Common myeloid progenitor, CD34-positive (primary cell): ENCODE measurements around the gene RSPH6A. TPM values are rescaled to one million over a fixed set of nuclear protein-coding genes. Genes with fewer than 3 reads are reported as not detected.

Source experiments
- CTCF ChIA-PET: fragments of 350-600 bp; sonication (Branson Sonifier 250); formaldehyde crosslinking; loops from one replicate; lab custom pipeline; 2021; ENCODE audit warnings: antibody characterized with exemption; lab: Charles Lee
- POLR2A ChIA-PET: fragments of 350-600 bp; sonication (Branson Sonifier 250); formaldehyde crosslinking; loops from one replicate; lab custom pipeline; 2021; ENCODE audit warnings: antibody characterized with exemption; lab: Charles Lee
- DNase-seq, 3 donors: peaks; one replicate each; pipeline versions ENCODE4 v3.0.0 to v3.0.0-alpha.2; 2013
- H3K27ac ChIP-seq, 2 experiments: 1 replicate in 1 of 2; 2 replicates in 1 of 2; pipeline ENCODE4 v1.7.0; 2013; ENCODE audit warnings: inconsistent platforms in 2 of 2, low read length in 2 of 2, mild to moderate bottlenecking in 2 of 2, low read depth in 1 of 2, moderate library complexity in 1 of 2; ENCODE audit not compliant: severe bottlenecking in 2 of 2, insufficient read depth in 1 of 2, poor library complexity in 1 of 2
- H3K27me3 ChIP-seq, 5 experiments: replicated peaks in 2 of 5; 1 replicate in 3 of 5; 2 replicates in 2 of 5; pipeline versions ENCODE4 v1.6.1 to v1.7.0; 2013; ENCODE audit warnings: low read length in 4 of 5, mild to moderate bottlenecking in 2 of 5, moderate library complexity in 2 of 5, inconsistent platforms in 1 of 5; ENCODE audit not compliant: insufficient read depth in 5 of 5, control insufficient read depth in 4 of 5
- H3K36me3 ChIP-seq, 4 experiments: 1 replicate in 2 of 4; 2 replicates in 2 of 4; pipeline versions ENCODE4 v1.6.1 to v1.7.0; 2013; ENCODE audit warnings: low read length in 3 of 4, control low read depth in 1 of 4, mild to moderate bottlenecking in 1 of 4; ENCODE audit not compliant: control insufficient read depth in 4 of 4, insufficient read depth in 4 of 4
- H3K4me1 ChIP-seq, 4 experiments: 1 replicate in 3 of 4; 2 replicates in 1 of 4; pipeline versions ENCODE4 v1.6.1 to v1.7.1; 2013; ENCODE audit warnings: low read length in 3 of 4, mild to moderate bottlenecking in 3 of 4, control low read depth in 1 of 4, inconsistent platforms in 1 of 4, moderate library complexity in 1 of 4; ENCODE audit not compliant: control insufficient read depth in 4 of 4, insufficient read depth in 4 of 4; ENCODE audit errors: control extremely low read depth in 1 of 4
- H3K4me3 ChIP-seq, 7 experiments: 1 replicate in 4 of 7; 2 replicates in 3 of 7; pipeline versions ENCODE4 v1.5.1 to v1.7.0; 2013; ENCODE audit warnings: mild to moderate bottlenecking in 7 of 7, low read length in 6 of 7, moderate library complexity in 6 of 7, inconsistent platforms in 2 of 7, low read depth in 2 of 7, control low read depth in 1 of 7; ENCODE audit not compliant: insufficient read depth in 4 of 7, control insufficient read depth in 1 of 7; ENCODE audit errors: extremely low read depth in 1 of 7
- H3K9me3 ChIP-seq, 5 experiments: 1 replicate in 4 of 5; 2 replicates in 1 of 5; pipeline versions ENCODE4 v1.6.1 to v1.7.1; 2013; ENCODE audit warnings: low read length in 4 of 5, mild to moderate bottlenecking in 2 of 5, inconsistent platforms in 1 of 5, low read depth in 1 of 5, moderate library complexity in 1 of 5; ENCODE audit not compliant: control insufficient read depth in 4 of 5, insufficient read depth in 2 of 5; ENCODE audit errors: control extremely low read depth in 1 of 5
- WGBS: methylation state at CpG from one replicate; pipeline ENCODE4 v1.1.5; 2013; ENCODE audit not compliant: insufficient coverage; 5-methylcytosine and 5-hydroxymethylcytosine counted together
- polyA plus RNA-seq: library from polyadenylated mRNA; unstranded; fragments of 120-200 nt; gene quantifications from one replicate; pipeline ENCODE4 v1.2.1, GENCODE V29; 2013

RSPH6A gene
- polyA plus RNA-seq: not detected

GRCh38 chr19:45814851-45815480, at the start of gene RSPH6A:
TSS of gene RSPH6A (minus strand) at chr19:45815308. CDS start at chr19:45815176, 132 bp downstream.
- Histone ChIP-seq H3K4me1 (peaks cover 0 to 34% (median 32%) of the 10 kb centered on the region in 4 experiments), H3K36me3 (peaks cover under 1 to 13% (median 8%) of the 10 kb centered on the region in 4 experiments), H3K4me3 (peak within 1 kb of the TSS in 6 of 7 experiments; percentile 25 to 75 (median 60)), H3K9me3 (no peaks in the 10 kb centered on the region), H3K27ac (no peak within 1 kb of the TSS), H3K27me3 (no peaks in the 10 kb centered on the region)
- WGBS: 21% methylated on average over 28 of the region's 40 CpGs
- POLR2A ChIA-PET: interaction anchor here (0.6 kb wide), 1 partner anchor 15 kb away, joined by 4 read pairs; no protein-coding TSS in a partner anchor
- CTCF ChIA-PET: interaction anchor here (0.8 to 8.1 kb wide), 7 partner anchors 9 to 47 kb away, joined by 3 to 52 read pairs (median 4); partner anchors contain the start of gene SIX5
- no peak for DNase-seq

GRCh38 chr19:45864629-45865082, 49.5 kb upstream of the RSPH6A start:
- Histone ChIP-seq H3K9me3 (no peaks in the 10 kb centered on the region), H3K36me3 (peaks cover 0 to 8% (median 1%) of the 10 kb centered on the region in 4 experiments), H3K27me3 (peaks cover 0 to 2% (median 0%) of the 10 kb centered on the region in 5 experiments), H3K27ac (peak overlapping the region in 1 of 2 experiments; percentile 34), H3K4me3 (peak overlapping the region in 5 of 7 experiments; percentile 24 to 94 (median 76)), H3K4me1 (peaks cover 3 to 27% (median 22%) of the 10 kb centered on the region in 4 experiments)
- ChIA-PET POLR2A (interaction anchor here (1.3 to 1.4 kb wide), 2 partner anchors 14 to 95 kb away, joined by 3 read pairs; no protein-coding TSS in a partner anchor), CTCF (interaction anchor here (0.7 to 9.8 kb wide), 6 partner anchors 12 to 93 kb away, joined by 3 to 132 read pairs (median 4); partner anchors contain the start of gene IRF2BP1)
- WGBS: 60% methylated on average over 12 of the region's 12 CpGs
- no peak for DNase-seq

DNA sequence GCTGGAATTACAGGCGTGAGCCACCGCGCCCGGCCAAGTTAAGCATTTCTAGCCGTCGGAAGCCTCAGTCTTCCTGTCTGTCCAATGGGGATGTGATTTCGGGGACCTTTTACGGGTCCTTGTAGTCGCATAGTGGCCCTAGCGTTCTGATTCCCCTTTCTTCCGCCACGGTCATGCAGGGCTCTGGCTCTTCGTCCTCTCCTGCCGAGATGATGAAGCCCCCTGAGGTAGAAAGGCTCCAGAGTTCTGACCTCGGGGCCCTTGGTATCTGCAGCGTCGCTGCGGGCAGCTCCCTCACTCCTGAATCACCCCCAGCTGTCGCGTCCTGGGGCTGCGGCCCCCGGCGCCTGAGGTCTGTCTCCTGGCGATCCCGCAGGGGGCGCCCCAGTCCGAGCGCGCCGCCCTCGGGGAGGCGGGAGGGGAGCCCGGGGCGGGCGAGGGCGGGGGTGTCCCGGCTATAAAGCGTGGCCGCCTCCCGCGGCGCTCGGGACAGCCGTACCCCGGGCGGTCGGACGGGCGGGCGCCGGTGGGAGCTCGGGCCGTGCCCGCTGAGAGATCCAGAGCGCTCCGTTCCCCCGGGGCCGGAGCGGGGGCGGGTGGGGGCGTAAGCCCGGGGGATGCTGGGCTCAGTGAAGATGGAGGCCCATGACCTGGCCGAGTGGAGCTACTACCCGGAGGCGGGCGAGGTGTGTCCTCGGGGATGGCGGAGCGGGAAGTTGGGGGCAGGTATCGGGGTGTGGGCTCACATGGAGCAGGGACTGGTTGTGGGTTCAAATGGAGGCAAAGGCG, 48.9 kb upstream of the RSPH6A start, which contains the start of gene FOXA3:
FOXA3 (plus strand) TSS at position 487 of the 789 bp plus-strand sequence; CDS start at position 618, 131 bp downstream.
- WGBS: under 1% methylated on average over 65 of the region's 71 CpGs
- POLR2A ChIA-PET: interaction anchor here (1.0 to 1.6 kb wide), 5 partner anchors 15 to 94 kb away, joined by 3 to 8 read pairs (median 3); partner anchors contain the start of genes IRF2BP1 and MYPOP
- Histone ChIP-seq H3K36me3 (peaks cover 0 to 12% (median 5%) of the 10 kb centered on the region in 4 experiments), H3K9me3 (no peaks in the 10 kb centered on the region), H3K27me3 (peaks cover 0 to 2% (median 0%) of the 10 kb centered on the region in 5 experiments), H3K27ac (peak within 1 kb of the TSS in 1 of 2 experiments; percentile 34), H3K4me1 (peaks cover 3 to 27% (median 22%) of the 10 kb centered on the region in 4 experiments), H3K4me3 (peak within 1 kb of the TSS; percentile 33 to 96 (median 86))
- CTCF ChIA-PET: interaction anchor here (0.6 to 9.8 kb wide), 10 partner anchors 10 to 92 kb away, joined by 3 to 132 read pairs (median 4); partner anchors contain the start of gene IRF2BP1
- DNase-seq: peak; percentile 52 to 71 (median 64)

DNA sequence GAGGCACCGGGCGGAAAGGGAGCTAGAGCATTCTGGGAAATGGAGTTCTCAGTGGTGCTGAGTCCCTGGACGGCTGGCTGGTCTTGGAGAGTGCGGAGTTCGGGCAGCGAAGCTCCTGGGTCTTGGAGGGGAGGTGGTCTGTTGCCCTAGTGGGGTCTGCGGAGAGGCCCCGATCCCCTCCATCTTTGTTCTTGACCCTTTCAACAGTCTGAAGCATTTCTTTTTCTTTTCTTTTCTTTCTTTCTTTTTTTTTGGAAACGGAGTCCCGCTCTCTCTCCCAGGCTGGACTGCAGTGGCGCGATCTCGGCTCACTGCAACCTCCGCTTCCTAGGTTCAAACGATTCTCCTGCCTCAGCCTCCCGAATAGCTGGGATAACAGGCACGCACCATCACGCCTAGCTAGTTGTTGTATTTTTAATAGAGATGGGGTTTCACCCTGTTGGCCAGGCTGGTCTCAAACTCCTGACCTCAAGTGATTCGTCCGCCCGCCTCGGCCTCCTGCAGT, 48.3 kb upstream of the RSPH6A start:
- Histone ChIP-seq H3K9me3 (no peaks in the 10 kb centered on the region), H3K36me3 (peaks cover 0 to 17% (median 8%) of the 10 kb centered on the region in 4 experiments), H3K27ac (no peak overlapping the region), H3K27me3 (peaks cover 0 to 2% (median 0%) of the 10 kb centered on the region in 5 experiments), H3K4me1 (peaks cover 3 to 27% (median 22%) of the 10 kb centered on the region in 4 experiments), H3K4me3 (peak overlapping the region; percentile 33 to 96 (median 86))
- 5% methylated on average over 6 of the region's 22 CpGs for WGBS
- DNase-seq: no peak
- CTCF ChIA-PET: interaction anchor here (0.6 to 9.8 kb wide), 5 partner anchors 11 to 47 kb away, joined by 3 to 132 read pairs (median 4); partner anchors contain the start of gene IRF2BP1
- POLR2A ChIA-PET: interaction anchor here (1.0 to 1.6 kb wide), 4 partner anchors 15 to 39 kb away, joined by 3 to 8 read pairs (median 4); partner anchors contain the start of genes IRF2BP1 and MYPOP

- Histone ChIP-seq H3K4me3 (peak within 1 kb of the TSS; percentile 76 to 96 (median 86)), H3K27ac (peak within 1 kb of the TSS; percentile 85 to 86), H3K4me1 (peaks cover 3 to 27% (median 22%) of the 10 kb centered on the region in 4 experiments), H3K27me3 (peaks cover 0 to 2% (median 0%) of the 10 kb centered on the region in 5 experiments), H3K36me3 (peaks cover 0 to 21% (median 10%) of the 10 kb centered on the region in 4 experiments), H3K9me3 (no peaks in the 10 kb centered on the region)
- DNase-seq: peak; percentile 98 to 99 (median 99)
- POLR2A ChIA-PET: interaction anchor here (0.6 to 1.6 kb wide), 4 partner anchors 19 to 744 kb away, joined by 3 to 8 read pairs (median 4); partner anchors contain the start of genes IRF2BP1 and MYPOP
- CTCF ChIA-PET: interaction anchor here (1.0 to 9.8 kb wide), 4 partner anchors 12 to 46 kb away, joined by 3 to 132 read pairs (median 4); partner anchors contain the start of gene IRF2BP1
- under 1% methylated on average over 63 of the region's 65 CpGs for WGBS
Observed at GRCh38 chr19:45862564-45863334, 47.6 kb upstream of the RSPH6A start, which contains the start of gene SYMPK. TSS of gene SYMPK (minus strand) at chr19:45863147. CDS start at chr19:45854495, 8,652 bp downstream.
